ENCODE results near the gene TADA3. TPM values are rescaled to one million over a fixed set of nuclear protein-coding genes. Genes with fewer than 3 reads are reported as not detected.

Gene TADA3
- total and polyA plus RNA-seq, 2 of the 4 experiments (the other 2 are of a cell fraction): 68.0 to 83.0 TPM

- Histone ChIP-seq H3K9me3 (ENCODE audit: control insufficient read depth, insufficient read depth, low read length) (no peaks in the 10 kb centered on the region), H3K14ac (replicated peaks; ENCODE audit: low read depth, low read length) (no peak overlapping the region), H3K4me1 (ENCODE audit: control insufficient read depth, insufficient read depth, low read length) (no peaks in the 10 kb centered on the region), H4K8ac (ENCODE audit: low read depth in 2 of 2, low read length in 2 of 2) (no peak overlapping the region), H4K91ac (ENCODE audit: insufficient read depth, low read depth, low read length) (no peak overlapping the region), H3K9ac (ENCODE audit: low read depth, low read length) (no peak overlapping the region), H3K4me2 (ENCODE audit: low read depth, low read length) (no peak overlapping the region), H3K27me3 (ENCODE audit: control insufficient read depth, insufficient read depth, low read length) (no peaks in the 10 kb centered on the region), H3K56ac (ENCODE audit: extremely low read depth, insufficient read depth, low read length) (no peak overlapping the region), H2AK5ac (ENCODE audit: low read depth, low read length) (no peak overlapping the region), H3K4me3 (ENCODE audit: insufficient read depth, low read depth, low read length) (no peak overlapping the region), H2AK9ac (replicated peaks; ENCODE audit: low read depth, low read length, poor library complexity) (no peak overlapping the region), H3K79me1 (ENCODE audit: low read depth in 1 of 2, low read length in 2 of 2) (peaks cover 9 to 28% of the 10 kb centered on the region in 2 experiments), H2AFZ (replicated peaks; ENCODE audit: low read length, poor library complexity) (no peak overlapping the region), H2BK20ac (ENCODE audit: low read depth, low read length) (no peak overlapping the region), H2BK15ac (ENCODE audit: low read depth, low read length) (no peak overlapping the region), H3K23ac (ENCODE audit: low read depth, low read length) (no peak overlapping the region), H4K5ac (ENCODE audit: low read depth, low read length) (no peak overlapping the region), H3K36me3 (ENCODE audit: control insufficient read depth, insufficient read depth, low read length) (peaks cover 29% of the 10 kb centered on the region), H3K27ac (ENCODE audit: insufficient read depth, low read length) (no peak overlapping the region), H2BK5ac (ENCODE audit: low read depth, low read length, poor library complexity, severe bottlenecking) (no peak overlapping the region), H3K18ac (ENCODE audit: low read depth, low read length) (no peak overlapping the region), H3K4ac (ENCODE audit: low read depth, low read length) (no peak overlapping the region), H3K9me1 (ENCODE audit: insufficient read depth, low read length) (0 out of 2 replicates have a peak, but pooled peaks cover 2% of the 10 kb centered on the region), H4K20me1 (ENCODE audit: insufficient read depth, low read length) (no peaks in the 10 kb centered on the region; the same call in 1 of the 2 replicates), H2BK120ac (ENCODE audit: low read depth, low read length) (no peak overlapping the region)
- ATAC-seq (ENCODE audit: low read depth) (no peak), DNase-seq (no peak)
- in situ Hi-C loops (cut with MboI; ENCODE audit: low sequenced_read_pairs) (no loop called here), intact Hi-C loops (cut with micrococcal nuclease) (loop anchor here (10.0 kb wide), 1 partner anchor 444 kb away; no protein-coding TSS in a partner anchor), dilution Hi-C loops (cut with HindIII; ENCODE audit: low sequenced_read_pairs, unreplicated experiment) (no loop called here)
- TF ChIP-seq ELK1 (IDR thresholded peaks at IDR 0.05; ENCODE audit: borderline replicate concordance, low read depth, low read length) (no peak), CTCF (conservative IDR thresholded peaks at IDR 0.05; ENCODE audit: low read depth, low read length) (no peak), MAFK (IDR thresholded peaks at IDR 0.05; ENCODE audit: low read depth, low read length) (no peak), NFE2L2 (IDR thresholded peaks at IDR 0.05; ENCODE audit: low read depth, low read length) (no peak), MAZ (IDR thresholded peaks at IDR 0.05; ENCODE audit: borderline replicate concordance, low read depth, low read length) (no peak), RCOR1 (IDR thresholded peaks at IDR 0.05; ENCODE audit: insufficient replicate concordance, low read length) (no peak), BHLHE40 (IDR thresholded peaks at IDR 0.05; ENCODE audit: low read depth, low read length) (no peak), CEBPB (IDR thresholded peaks at IDR 0.05; ENCODE audit: low read depth, low read length) (no peak), CHD1 (IDR thresholded peaks at IDR 0.05; ENCODE audit: low read depth, low read length) (no peak), USF2 (IDR thresholded peaks at IDR 0.05; ENCODE audit: low read depth, low read length) (no peak), POLR2A (IDR thresholded peaks at IDR 0.05; ENCODE audit: low read depth, low read length) (no peak), FOS (IDR thresholded peaks at IDR 0.05; ENCODE audit: low read depth, low read length) (no peak), MXI1 (IDR thresholded peaks at IDR 0.05; ENCODE audit: borderline replicate concordance, low read depth, low read length) (no peak), RFX5 (IDR thresholded peaks at IDR 0.05; ENCODE audit: low read depth, low read length) (no peak), RAD21 (IDR thresholded peaks at IDR 0.05; ENCODE audit: low read length) (no peak), SMC3 (IDR thresholded peaks at IDR 0.05; ENCODE audit: low read depth, low read length) (no peak)
- BruUV-seq (replicated peaks): no TSS peak
- CTCF ChIA-PET: interaction anchor here (0.6 kb wide), 1 partner anchor 11 kb away, joined by 5 read pairs; no protein-coding TSS in a partner anchor
- POLR2A ChIA-PET (ENCODE audit: unreplicated experiment): interaction anchor here (0.6 kb wide), 1 partner anchor 127 kb away, joined by 7 read pairs; no protein-coding TSS in a partner anchor
- WGBS, 2 experiments (ENCODE audit: extremely low coverage in 2 of 2, insufficient read length in 1 of 2): no CpG with 5 or more reads among the region's 8 CpGs
These were observed 48.7 kb upstream of the TADA3 start for GRCh38 chr3:9841015-9841414.

Data from IMR-90 (cell line).